ENCODE results near the gene OR56A5.

OR56A5 gene

GRCh38 chr11:5932671-5933070 is 35.6 kb downstream of the OR56A5 start:
- FAIRE-seq: no peak
- DNase-seq (ENCODE audit: low spot score): no peak

GRCh38 chr11:5931061-5931460 is 37.2 kb downstream of the OR56A5 start:
- no peak for FAIRE-seq
- no peak for DNase-seq (ENCODE audit: low spot score)

GRCh38 chr11:5930614-5931013 is 37.7 kb downstream of the OR56A5 start:
- no peak for DNase-seq (ENCODE audit: low spot score)
- FAIRE-seq: no peak

GRCh38 chr11:5929571-5930368 is 38.5 kb downstream of the OR56A5 start:
- FAIRE-seq (no peak), DNase-seq (ENCODE audit: low spot score) (no peak)

- no peak for DNase-seq (ENCODE audit: low spot score)
- no peak for FAIRE-seq
Observed at GRCh38 chr11:5928811-5929210, 39.5 kb downstream of the OR56A5 start.

GRCh38 chr11:5928271-5928670 is 40.0 kb downstream of the OR56A5 start:
- DNase-seq (ENCODE audit: low spot score) (no peak), FAIRE-seq (no peak)

- DNase-seq (ENCODE audit: low spot score) (peak; percentile 7), FAIRE-seq (no peak)
Observed at GRCh38 chr11:5923794-5924193, 44.5 kb downstream of the OR56A5 start.

- FAIRE-seq: no peak
- DNase-seq (ENCODE audit: low spot score): no peak
Observed at GRCh38 chr11:5923427-5923776, 44.9 kb downstream of the OR56A5 start.

GRCh38 chr11:5922749-5923426 is 45.4 kb downstream of the OR56A5 start:
- FAIRE-seq (no peak), DNase-seq (ENCODE audit: low spot score) (peak; percentile 69)
